ENCODE measurements around the gene CLASP1. TPM values are rescaled to one million over a fixed set of nuclear protein-coding genes. Genes with fewer than 3 reads are reported as not detected.

CLASP1 gene
- total and polyA plus RNA-seq, 5 donors from 2014 or later: 8.7 to 72.1 (median 12.2) TPM

DNA sequence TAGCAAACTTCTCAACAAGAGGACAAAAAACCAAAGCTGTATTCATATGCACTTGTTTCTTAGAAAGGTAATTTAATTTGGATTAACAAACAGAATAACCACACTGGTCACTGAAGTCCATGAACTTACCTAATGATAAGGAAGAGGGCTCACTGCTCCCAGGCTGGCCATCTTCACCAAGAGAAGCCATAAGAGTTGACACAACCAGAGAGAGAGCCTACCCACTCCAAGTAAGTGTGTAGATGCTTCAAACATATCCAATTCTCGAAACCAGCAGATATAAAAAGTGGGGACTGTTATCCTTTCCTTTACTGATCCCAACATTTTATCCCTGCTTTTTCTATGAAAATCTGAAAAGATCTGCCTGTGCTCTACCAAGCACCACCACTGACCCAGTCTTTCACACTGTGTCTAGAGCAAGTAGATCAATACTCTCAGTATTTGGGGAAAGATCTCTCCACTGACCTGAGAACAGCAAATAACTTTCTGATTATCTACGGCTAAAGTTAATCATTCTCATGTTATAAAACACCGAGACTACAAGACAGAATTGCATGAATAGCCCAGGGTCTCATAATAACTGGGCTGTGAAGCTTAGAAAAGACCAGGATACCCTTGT, 230.1 kb downstream of the CLASP1 start:
- no peak overlapping the region for H3K4me3 ChIP-seq (ENCODE audit: low read depth, low read length)
- H3K9me3 ChIP-seq (ENCODE audit: control insufficient read depth in 2 of 2, low read length in 2 of 2): no peaks in the 10 kb centered on the region
- no peaks in the 10 kb centered on the region for H3K27me3 Mint-ChIP-seq
- H3K27ac Mint-ChIP-seq: no peak overlapping the region
- H3K4me1 ChIP-seq (ENCODE audit: control insufficient read depth, insufficient read depth, low read length, poor library complexity, severe bottlenecking): no peaks in the 10 kb centered on the region
- peaks cover 23% of the 10 kb centered on the region for H3K36me3 Mint-ChIP-seq
- peaks cover 3 to 8% (median 4%) of the 10 kb centered on the region in 4 donors for H3K4me1 Mint-ChIP-seq
- H3K9me3 Mint-ChIP-seq: no peaks in the 10 kb centered on the region
- H3K4me3 Mint-ChIP-seq: no peak overlapping the region
- DNase-seq (no peak), ATAC-seq (ENCODE audit: low read depth in 2 of 2) (no peak)
- H3K36me3 ChIP-seq (ENCODE audit: control insufficient read depth, insufficient read depth, low read length): peaks cover 58% of the 10 kb centered on the region
- H3K27me3 ChIP-seq (ENCODE audit: control insufficient read depth, insufficient read depth, low read length): no peaks in the 10 kb centered on the region
- H3K27ac ChIP-seq (ENCODE audit: insufficient read depth, low read length, poor library complexity, severe bottlenecking): no peak overlapping the region

DNA sequence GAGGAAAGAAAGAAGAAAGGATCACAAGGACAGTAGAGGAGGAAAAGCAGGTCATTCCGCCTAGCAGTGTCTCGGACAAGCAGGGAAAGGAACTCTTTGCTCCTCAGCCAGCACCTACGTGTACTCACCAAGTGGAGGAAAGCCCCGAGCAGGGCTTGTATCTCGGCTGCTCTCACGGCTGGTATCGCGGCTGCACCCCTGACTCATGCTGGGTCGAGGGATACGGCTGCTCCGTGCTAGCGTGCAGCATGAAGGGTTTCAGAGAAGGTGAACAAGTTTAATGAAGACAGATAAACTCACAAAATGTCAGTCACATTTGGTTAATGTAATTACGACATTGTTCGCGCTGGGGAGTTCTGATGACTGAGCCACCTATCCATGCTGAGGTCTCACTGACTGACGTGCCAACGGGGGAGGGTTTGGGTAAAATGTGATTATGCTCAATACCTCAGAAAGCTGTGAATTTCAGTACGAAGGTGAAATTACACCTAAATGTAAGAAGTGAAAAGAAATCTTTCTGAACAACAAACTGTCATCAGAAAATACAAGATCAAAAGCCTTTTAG, 230.7 kb downstream of the CLASP1 start:
- no peaks in the 10 kb centered on the region for H3K27me3 ChIP-seq (ENCODE audit: control insufficient read depth, insufficient read depth, low read length)

DNA sequence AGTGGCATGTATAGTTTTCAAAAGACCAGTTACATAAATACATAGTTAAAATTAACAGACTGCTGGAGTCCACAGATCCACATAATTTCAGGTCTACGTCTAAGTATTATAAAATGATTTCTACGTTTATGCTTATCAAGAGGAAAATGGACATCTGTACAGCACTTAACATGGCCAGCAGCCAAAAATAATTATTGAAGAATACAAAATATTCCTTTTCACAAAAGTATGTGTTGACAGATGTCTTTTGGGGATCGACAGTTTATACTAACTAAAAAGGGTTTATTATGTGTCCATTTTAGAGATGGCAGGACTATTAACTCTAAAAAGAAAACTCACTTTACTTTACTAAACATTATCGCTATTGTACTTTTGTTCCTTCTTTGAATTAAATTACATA, 231.4 kb downstream of the CLASP1 start:
- Histone ChIP-seq H3K27ac (ENCODE audit: insufficient read depth, low read length, poor library complexity, severe bottlenecking) (no peak overlapping the region), H3K4me3 (ENCODE audit: low read depth, low read length) (no peak overlapping the region), H3K36me3 (ENCODE audit: control insufficient read depth, insufficient read depth, low read length) (peaks cover 55% of the 10 kb centered on the region), H3K27me3 (ENCODE audit: control insufficient read depth, insufficient read depth, low read length) (no peaks in the 10 kb centered on the region), H3K9me3 (ENCODE audit: control insufficient read depth in 2 of 2, low read length in 2 of 2) (no peaks in the 10 kb centered on the region), H3K4me1 (ENCODE audit: control insufficient read depth, insufficient read depth, low read length, poor library complexity, severe bottlenecking) (no peaks in the 10 kb centered on the region)
- DNase-seq (no peak), ATAC-seq (ENCODE audit: low read depth in 2 of 2) (no peak)
- peaks cover 0 to 9% (median 2%) of the 10 kb centered on the region in 4 donors for H3K4me1 Mint-ChIP-seq
- H3K27ac Mint-ChIP-seq: no peak overlapping the region
- H3K36me3 Mint-ChIP-seq: peaks cover 21% of the 10 kb centered on the region
- no peaks in the 10 kb centered on the region for H3K27me3 Mint-ChIP-seq
- H3K4me3 Mint-ChIP-seq: no peak overlapping the region
- no peaks in the 10 kb centered on the region for H3K9me3 Mint-ChIP-seq

More for the DNA sequence above, 230.7 kb downstream of the CLASP1 start:
- no peak overlapping the region for H3K27ac Mint-ChIP-seq
- peaks cover 0 to 9% (median 2%) of the 10 kb centered on the region in 4 donors for H3K4me1 Mint-ChIP-seq
- Histone ChIP-seq H3K9me3 (ENCODE audit: control insufficient read depth in 2 of 2, low read length in 2 of 2) (no peaks in the 10 kb centered on the region), H3K27ac (ENCODE audit: insufficient read depth, low read length, poor library complexity, severe bottlenecking) (no peak overlapping the region), H3K36me3 (ENCODE audit: control insufficient read depth, insufficient read depth, low read length) (peaks cover 58% of the 10 kb centered on the region), H3K4me3 (ENCODE audit: low read depth, low read length) (no peak overlapping the region), H3K4me1 (ENCODE audit: control insufficient read depth, insufficient read depth, low read length, poor library complexity, severe bottlenecking) (no peaks in the 10 kb centered on the region)
- H3K36me3 Mint-ChIP-seq: peaks cover 22% of the 10 kb centered on the region
- no peaks in the 10 kb centered on the region for H3K9me3 Mint-ChIP-seq
- no peak overlapping the region for H3K4me3 Mint-ChIP-seq
- H3K27me3 Mint-ChIP-seq: no peaks in the 10 kb centered on the region
- ATAC-seq (ENCODE audit: low read depth in 2 of 2) (no peak), DNase-seq (no peak)

DNA sequence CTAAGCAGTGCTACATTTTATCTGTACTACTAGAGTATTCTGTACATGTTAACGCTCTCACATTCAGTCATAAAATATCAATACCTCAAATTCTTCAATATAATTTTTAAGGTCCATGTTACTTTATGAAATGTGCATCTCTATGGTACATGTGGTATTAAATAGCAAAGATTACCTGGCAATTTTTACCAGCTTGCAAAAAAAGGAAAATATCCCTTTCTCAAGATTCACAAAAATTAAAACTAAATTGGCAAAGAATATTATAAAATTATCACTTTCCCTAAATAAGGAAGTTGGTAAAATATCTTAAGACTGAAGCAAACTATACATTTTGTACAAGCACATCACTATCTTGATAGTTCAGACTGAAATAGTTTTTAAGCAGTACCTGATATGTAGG, 233.5 kb downstream of the CLASP1 start:
- Histone ChIP-seq H3K27ac (ENCODE audit: insufficient read depth, low read length, poor library complexity, severe bottlenecking) (no peak overlapping the region), H3K27me3 (ENCODE audit: control insufficient read depth, insufficient read depth, low read length) (no peaks in the 10 kb centered on the region), H3K9me3 (ENCODE audit: control insufficient read depth in 2 of 2, low read length in 2 of 2) (no peaks in the 10 kb centered on the region), H3K4me1 (ENCODE audit: control insufficient read depth, insufficient read depth, low read length, poor library complexity, severe bottlenecking) (no peaks in the 10 kb centered on the region), H3K4me3 (ENCODE audit: low read depth, low read length) (no peak overlapping the region), H3K36me3 (ENCODE audit: control insufficient read depth, insufficient read depth, low read length) (peaks cover 49% of the 10 kb centered on the region)
- Mint-ChIP-seq H3K27ac (no peak overlapping the region), H3K36me3 (peaks cover 21% of the 10 kb centered on the region), H3K4me3 (no peak overlapping the region), H3K27me3 (no peaks in the 10 kb centered on the region), H3K4me1 (peaks cover 0 to 9% (median 2%) of the 10 kb centered on the region in 4 donors), H3K9me3 (no peaks in the 10 kb centered on the region)
- no peak for DNase-seq
- ATAC-seq (ENCODE audit: low read depth in 2 of 2): no peak

DNA sequence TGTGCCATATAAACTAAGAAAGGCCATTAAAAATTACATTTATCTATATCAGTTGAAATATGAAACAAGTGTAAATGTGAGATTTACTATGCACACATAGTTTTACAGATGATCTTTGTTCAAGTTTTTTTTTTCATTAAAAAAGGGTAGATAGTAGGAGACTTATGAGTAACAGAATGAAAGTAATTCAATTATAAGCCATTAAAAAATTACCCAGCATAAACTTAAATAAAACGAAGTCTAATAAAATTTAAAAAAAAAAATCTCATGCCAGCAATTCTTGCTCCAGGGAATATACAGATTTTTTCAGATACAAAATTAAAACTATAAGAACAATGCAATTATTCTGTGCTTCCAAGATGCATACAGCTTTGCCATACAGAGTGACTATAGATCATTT, 236.9 kb downstream of the CLASP1 start:
- H3K27ac Mint-ChIP-seq: no peak overlapping the region

DNA sequence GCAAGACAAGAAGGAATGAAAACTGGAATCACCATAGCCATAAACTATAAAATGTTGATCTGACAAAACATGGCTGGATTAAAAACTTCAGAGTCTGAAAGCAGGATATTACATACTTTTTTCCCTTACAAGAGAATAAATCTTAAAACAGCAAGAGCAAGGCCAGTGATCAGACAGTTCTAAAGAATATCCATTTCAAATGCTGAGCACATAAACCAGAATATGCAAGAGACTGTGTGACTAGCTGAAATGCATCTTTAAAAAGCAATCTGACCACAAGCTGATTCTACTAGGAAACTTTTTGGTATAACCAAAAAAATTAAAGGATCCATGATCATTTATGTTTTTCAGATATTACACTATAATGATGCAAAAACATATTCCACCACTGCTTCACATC, 239.3 kb downstream of the CLASP1 start:
- Mint-ChIP-seq H3K27ac (peak overlapping the region in 2 of 3 donors; percentile 24 to 68), H3K36me3 (peaks cover 37% of the 10 kb centered on the region), H3K9me3 (no peaks in the 10 kb centered on the region), H3K4me3 (no peak overlapping the region), H3K27me3 (no peaks in the 10 kb centered on the region), H3K4me1 (peaks cover 0 to 10% (median 5%) of the 10 kb centered on the region in 4 donors)
- Histone ChIP-seq H3K27ac (ENCODE audit: insufficient read depth, low read length, poor library complexity, severe bottlenecking) (no peak overlapping the region), H3K4me3 (ENCODE audit: low read depth, low read length) (no peak overlapping the region), H3K27me3 (ENCODE audit: control insufficient read depth, insufficient read depth, low read length) (no peaks in the 10 kb centered on the region), H3K4me1 (ENCODE audit: control insufficient read depth, insufficient read depth, low read length, poor library complexity, severe bottlenecking) (no peaks in the 10 kb centered on the region), H3K9me3 (ENCODE audit: control insufficient read depth in 2 of 2, low read length in 2 of 2) (no peaks in the 10 kb centered on the region), H3K36me3 (ENCODE audit: control insufficient read depth, insufficient read depth, low read length) (peaks cover 65% of the 10 kb centered on the region)
- no peak for DNase-seq
- no peak for ATAC-seq (ENCODE audit: low read depth in 2 of 2)

More for the DNA sequence above, 236.9 kb downstream of the CLASP1 start:
- H3K27me3 Mint-ChIP-seq: no peaks in the 10 kb centered on the region
- ATAC-seq (ENCODE audit: low read depth in 2 of 2): no peak
- no peak for DNase-seq
- H3K4me1 Mint-ChIP-seq: peaks cover 0 to 10% (median 6%) of the 10 kb centered on the region in 4 donors
- no peak overlapping the region for H3K4me3 Mint-ChIP-seq
- H3K9me3 Mint-ChIP-seq: no peaks in the 10 kb centered on the region
- Histone ChIP-seq H3K4me3 (ENCODE audit: low read depth, low read length) (no peak overlapping the region), H3K4me1 (ENCODE audit: control insufficient read depth, insufficient read depth, low read length, poor library complexity, severe bottlenecking) (no peaks in the 10 kb centered on the region), H3K27ac (ENCODE audit: insufficient read depth, low read length, poor library complexity, severe bottlenecking) (no peak overlapping the region), H3K36me3 (ENCODE audit: control insufficient read depth, insufficient read depth, low read length) (peaks cover 56% of the 10 kb centered on the region), H3K9me3 (ENCODE audit: control insufficient read depth in 2 of 2, low read length in 2 of 2) (no peaks in the 10 kb centered on the region), H3K27me3 (ENCODE audit: control insufficient read depth, insufficient read depth, low read length) (no peaks in the 10 kb centered on the region)
- peaks cover 36% of the 10 kb centered on the region for H3K36me3 Mint-ChIP-seq

DNA sequence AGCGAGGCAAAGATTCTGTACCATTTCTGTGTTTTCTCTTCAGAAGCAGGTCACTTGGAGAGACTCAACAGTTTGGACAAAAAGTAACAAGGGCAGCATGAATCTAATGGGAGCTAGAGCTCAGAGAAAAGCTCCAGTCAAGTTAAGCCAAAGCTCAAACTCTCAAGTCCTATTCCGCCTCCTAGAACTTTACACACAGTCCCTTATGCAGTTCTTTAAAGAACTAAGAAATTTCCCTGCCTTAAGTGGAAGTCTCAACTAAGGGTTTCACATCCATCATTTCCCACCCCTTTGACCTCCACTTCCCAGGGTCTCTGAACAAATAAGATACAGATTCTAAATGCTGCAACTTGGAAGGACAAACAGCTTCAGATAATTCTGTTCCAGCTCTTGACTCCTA, 239.9 kb downstream of the CLASP1 start:
- no peak for DNase-seq
- Mint-ChIP-seq H3K27ac (peak overlapping the region; percentile 24 to 68 (median 58)), H3K4me1 (peaks cover 0 to 10% (median 4%) of the 10 kb centered on the region in 4 donors), H3K36me3 (peaks cover 38% of the 10 kb centered on the region), H3K9me3 (no peaks in the 10 kb centered on the region), H3K27me3 (no peaks in the 10 kb centered on the region), H3K4me3 (no peak overlapping the region)
- H3K4me1 ChIP-seq (ENCODE audit: control insufficient read depth, insufficient read depth, low read length, poor library complexity, severe bottlenecking): no peaks in the 10 kb centered on the region
- no peaks in the 10 kb centered on the region for H3K9me3 ChIP-seq (ENCODE audit: control insufficient read depth in 2 of 2, low read length in 2 of 2)
- no peak for ATAC-seq (ENCODE audit: low read depth in 2 of 2)
- H3K27ac ChIP-seq (ENCODE audit: insufficient read depth, low read length, poor library complexity, severe bottlenecking): no peak overlapping the region
- peaks cover 66% of the 10 kb centered on the region for H3K36me3 ChIP-seq (ENCODE audit: control insufficient read depth, insufficient read depth, low read length)
- no peak overlapping the region for H3K4me3 ChIP-seq (ENCODE audit: low read depth, low read length)
- H3K27me3 ChIP-seq (ENCODE audit: control insufficient read depth, insufficient read depth, low read length): no peaks in the 10 kb centered on the region

DNA sequence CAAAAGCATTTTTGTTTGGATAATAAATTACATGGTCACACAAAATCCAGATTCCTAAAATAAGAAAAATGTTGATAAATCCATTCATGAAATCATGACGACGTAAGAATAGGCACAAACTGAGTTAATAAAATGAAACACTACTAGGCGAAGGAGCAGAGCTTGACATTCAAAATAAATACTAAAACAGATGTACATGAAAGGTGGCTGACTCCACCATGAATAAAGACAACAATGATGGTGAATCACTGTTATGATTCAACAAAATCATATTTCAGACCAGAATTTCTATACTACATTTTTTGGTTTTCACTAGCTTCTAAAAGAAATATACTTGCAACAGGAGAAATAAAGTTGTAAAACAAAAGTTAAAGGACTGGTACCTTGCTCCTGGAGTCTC, 240.6 kb downstream of the CLASP1 start:
- no peaks in the 10 kb centered on the region for H3K27me3 ChIP-seq (ENCODE audit: control insufficient read depth, insufficient read depth, low read length)
- no peaks in the 10 kb centered on the region for H3K9me3 ChIP-seq (ENCODE audit: control insufficient read depth in 2 of 2, low read length in 2 of 2)
- H3K36me3 ChIP-seq (ENCODE audit: control insufficient read depth, insufficient read depth, low read length): peaks cover 68% of the 10 kb centered on the region
- H3K4me3 Mint-ChIP-seq: no peak overlapping the region
- peaks cover 0 to 10% (median 3%) of the 10 kb centered on the region in 4 donors for H3K4me1 Mint-ChIP-seq
- no peak overlapping the region for H3K4me3 ChIP-seq (ENCODE audit: low read depth, low read length)
- H3K27ac Mint-ChIP-seq: no peak overlapping the region
- peaks cover 40% of the 10 kb centered on the region for H3K36me3 Mint-ChIP-seq
- no peak overlapping the region for H3K27ac ChIP-seq (ENCODE audit: insufficient read depth, low read length, poor library complexity, severe bottlenecking)
- no peaks in the 10 kb centered on the region for H3K9me3 Mint-ChIP-seq
- H3K27me3 Mint-ChIP-seq: no peaks in the 10 kb centered on the region
- H3K4me1 ChIP-seq (ENCODE audit: control insufficient read depth, insufficient read depth, low read length, poor library complexity, severe bottlenecking): no peaks in the 10 kb centered on the region
- DNase-seq: no peak
- ATAC-seq (ENCODE audit: low read depth in 2 of 2): no peak

Data from CD4-positive, CD25-positive, alpha-beta regulatory T cell (primary cell).